Neural crest cell (in vitro differentiated cells): ENCODE results near the gene SCML2. TPM values are rescaled to one million over a fixed set of nuclear protein-coding genes. Genes with fewer than 3 reads are reported as not detected.

Experiments
- DNase-seq: peaks from one replicate; pipeline ENCODE4 v3.0.0; 2021; ENCODE audit warnings: low read depth, mixed read lengths, low spot score
- H3K27ac Mint-ChIP-seq: one replicate; pipeline ENCODE4 v1.8.0; 2021; ENCODE audit warnings: mild to moderate bottlenecking, mixed read lengths; ENCODE audit not compliant: unreplicated experiment
- H3K27me3 Mint-ChIP-seq: 2 replicates; pipeline ENCODE4 v1.8.0; 2021; ENCODE audit warnings: low read depth, mild to moderate bottlenecking, mixed read lengths
- H3K36me3 Mint-ChIP-seq: 2 replicates; pipeline ENCODE4 v1.8.0; 2021; ENCODE audit warnings: low read depth, mild to moderate bottlenecking, mixed read lengths
- H3K4me1 Mint-ChIP-seq: 2 replicates; pipeline ENCODE4 v1.8.0; 2021; ENCODE audit warnings: mixed read lengths
- H3K4me3 Mint-ChIP-seq: one replicate; pipeline ENCODE4 v1.8.0; 2021; ENCODE audit warnings: mild to moderate bottlenecking, mixed read lengths
- H3K9me3 Mint-ChIP-seq: 2 replicates; pipeline ENCODE4 v1.8.0; 2021; ENCODE audit warnings: mixed read lengths
- total RNA-seq: library from RNA; stranded (reverse); gene quantifications from 2 replicates; pipeline ENCODE4 v1.2.1, GENCODE V29; 2021
- TF ChIP-seq, protein P1 (sequence below): fragments of 200-600 bp; sonication (generic); conservative IDR thresholded peaks from 2 replicates; pipeline ENCODE4 v1.5.0; 2021; ENCODE audit warnings: antibody characterized with exemption, mild to moderate bottlenecking

Gene SCML2
- total RNA-seq, 1 donor from 2014 or later, result 14.2 TPM

DNA sequence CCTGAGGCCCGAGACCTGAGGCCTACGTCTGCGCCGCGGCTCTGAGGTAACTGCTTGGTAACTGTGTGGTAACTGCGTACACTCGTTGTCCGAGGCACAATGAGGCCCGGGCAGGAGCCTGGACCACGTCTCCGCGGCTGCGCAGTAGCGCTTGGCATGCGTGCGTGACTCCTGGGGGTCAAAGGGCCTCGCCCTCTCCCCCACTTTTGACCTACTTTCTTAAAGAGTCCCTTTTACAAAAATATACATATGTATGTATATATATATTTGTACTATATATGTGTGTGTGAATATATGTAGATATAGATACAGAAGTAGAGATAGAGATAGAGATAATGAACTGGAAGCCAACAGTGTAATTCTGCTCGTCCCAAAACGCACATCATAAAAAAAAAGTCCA lies 133.7 kb downstream of the SCML2 start, which contains the start of gene BEND2:
TSS of gene BEND2 (minus strand) at position 101 of the 400 bp plus-strand sequence. CDS start 136 bp downstream, outside the sequence.
- Mint-ChIP-seq H3K27me3 (no peaks in the 10 kb centered on the region), H3K9me3 (peaks cover 12% of the 10 kb centered on the region), H3K36me3 (peaks cover 8% of the 10 kb centered on the region), H3K4me3 (no peak within 1 kb of the TSS), H3K4me1 (no peaks in the 10 kb centered on the region), H3K27ac (no peak within 1 kb of the TSS)
- TF ChIP-seq, protein P1, sequence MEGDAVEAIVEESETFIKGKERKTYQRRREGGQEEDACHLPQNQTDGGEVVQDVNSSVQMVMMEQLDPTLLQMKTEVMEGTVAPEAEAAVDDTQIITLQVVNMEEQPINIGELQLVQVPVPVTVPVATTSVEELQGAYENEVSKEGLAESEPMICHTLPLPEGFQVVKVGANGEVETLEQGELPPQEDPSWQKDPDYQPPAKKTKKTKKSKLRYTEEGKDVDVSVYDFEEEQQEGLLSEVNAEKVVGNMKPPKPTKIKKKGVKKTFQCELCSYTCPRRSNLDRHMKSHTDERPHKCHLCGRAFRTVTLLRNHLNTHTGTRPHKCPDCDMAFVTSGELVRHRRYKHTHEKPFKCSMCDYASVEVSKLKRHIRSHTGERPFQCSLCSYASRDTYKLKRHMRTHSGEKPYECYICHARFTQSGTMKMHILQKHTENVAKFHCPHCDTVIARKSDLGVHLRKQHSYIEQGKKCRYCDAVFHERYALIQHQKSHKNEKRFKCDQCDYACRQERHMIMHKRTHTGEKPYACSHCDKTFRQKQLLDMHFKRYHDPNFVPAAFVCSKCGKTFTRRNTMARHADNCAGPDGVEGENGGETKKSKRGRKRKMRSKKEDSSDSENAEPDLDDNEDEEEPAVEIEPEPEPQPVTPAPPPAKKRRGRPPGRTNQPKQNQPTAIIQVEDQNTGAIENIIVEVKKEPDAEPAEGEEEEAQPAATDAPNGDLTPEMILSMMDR, result no peak
- DNase-seq, result no peak

DNA sequence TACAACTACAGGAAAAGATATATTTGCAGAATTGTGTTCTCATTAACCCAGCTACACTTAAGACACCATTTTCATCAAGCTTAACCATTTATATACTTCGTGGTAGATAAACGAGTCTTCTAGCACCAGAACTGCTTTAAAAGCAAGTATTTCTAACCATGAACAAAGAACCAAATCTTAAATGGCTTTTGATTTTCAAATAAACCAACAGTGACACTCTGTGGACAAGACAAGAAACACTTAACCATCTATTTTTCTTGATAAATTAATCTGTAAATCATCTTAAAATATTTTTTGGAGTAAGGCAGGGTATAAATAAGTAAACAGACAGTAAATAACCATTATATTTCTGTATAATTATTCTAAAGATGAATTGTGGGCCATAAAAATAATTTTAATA lies 144.0 kb downstream of the SCML2 start:
- no peaks in the 10 kb centered on the region for H3K36me3 Mint-ChIP-seq
- no peaks in the 10 kb centered on the region for H3K27me3 Mint-ChIP-seq
- H3K4me1 Mint-ChIP-seq, result no peaks in the 10 kb centered on the region
- DNase-seq, result no peak
- H3K4me3 Mint-ChIP-seq, result no peak overlapping the region
- H3K9me3 Mint-ChIP-seq, result no peaks in the 10 kb centered on the region
- TF ChIP-seq, protein P1, result peak; percentile 64
- H3K27ac Mint-ChIP-seq, result no peak overlapping the region

DNA sequence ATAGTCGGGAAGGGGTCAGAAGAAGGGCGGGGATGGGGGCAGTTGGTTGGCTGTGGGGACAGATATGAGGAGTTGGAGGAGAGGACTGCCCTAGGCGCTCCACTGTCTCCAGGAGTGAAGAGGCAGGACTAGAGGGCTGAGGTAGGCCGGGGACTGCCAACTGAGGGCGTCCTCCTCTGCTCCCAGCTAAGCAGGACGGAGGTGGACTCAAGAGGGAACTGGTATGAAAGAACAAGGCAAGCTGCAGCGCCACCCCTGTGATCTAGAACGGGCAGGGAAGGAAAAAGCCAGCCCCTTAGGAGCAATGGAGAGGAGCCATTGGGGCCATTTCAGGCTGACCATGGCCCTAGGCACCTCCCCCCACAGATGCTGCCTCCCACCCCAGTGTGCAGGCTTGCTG lies 147.8 kb downstream of the SCML2 start:
- DNase-seq, result no peak
- no peaks in the 10 kb centered on the region for H3K27me3 Mint-ChIP-seq
- no peaks in the 10 kb centered on the region for H3K9me3 Mint-ChIP-seq
- H3K36me3 Mint-ChIP-seq, result no peaks in the 10 kb centered on the region
- H3K27ac Mint-ChIP-seq, result no peak overlapping the region
- TF ChIP-seq, protein P1, result no peak
- no peak overlapping the region for H3K4me3 Mint-ChIP-seq
- no peaks in the 10 kb centered on the region for H3K4me1 Mint-ChIP-seq

- no peaks in the 10 kb centered on the region for H3K9me3 Mint-ChIP-seq
- H3K4me3 Mint-ChIP-seq, result no peak overlapping the region
- DNase-seq, result no peak
- no peaks in the 10 kb centered on the region for H3K27me3 Mint-ChIP-seq
- TF ChIP-seq, protein P1, result no peak
- no peaks in the 10 kb centered on the region for H3K36me3 Mint-ChIP-seq
- no peak overlapping the region for H3K27ac Mint-ChIP-seq
- H3K4me1 Mint-ChIP-seq, result no peaks in the 10 kb centered on the region
Measured at GRCh38 chrX:18203631-18204030, 150.9 kb downstream of the SCML2 start.

DNA sequence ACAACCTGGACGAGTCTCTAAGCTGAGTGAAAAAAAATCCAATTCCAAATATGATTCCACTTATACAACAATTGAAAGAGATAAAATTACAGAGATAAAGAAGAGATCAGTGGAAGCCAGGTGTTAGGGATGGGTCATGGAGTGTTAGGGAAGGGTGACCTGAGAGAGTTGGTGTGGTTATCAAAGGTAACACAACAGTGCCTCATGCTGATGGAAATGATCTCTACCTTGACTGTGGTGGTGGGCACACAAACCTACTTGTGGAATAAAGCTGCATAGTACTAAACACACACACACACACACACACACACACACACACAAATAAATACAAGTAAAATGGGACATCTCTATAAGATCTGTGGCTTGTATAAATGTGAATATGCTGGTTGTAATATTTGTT lies 159.8 kb downstream of the SCML2 start:
- TF ChIP-seq, protein P1, result no peak
- Mint-ChIP-seq H3K9me3 (peaks cover 11% of the 10 kb centered on the region), H3K27ac (no peak overlapping the region), H3K36me3 (no peaks in the 10 kb centered on the region), H3K4me3 (no peak overlapping the region), H3K4me1 (no peaks in the 10 kb centered on the region), H3K27me3 (no peaks in the 10 kb centered on the region)
- no peak for DNase-seq

Other genes starting within 250 kb of the SCML2 start
- gene BEND2, start 133.8 kb downstream of the SCML2 start, total RNA-seq, result not detected in 2 replicates
- gene CDKL5, start 70.9 kb upstream of the SCML2 start, total RNA-seq, result 3.7 and 4.0 TPM in 2 replicates